AG09319 (cell line): ENCODE measurements around the gene GSE1.

Experiments used
- DNase-seq: peaks from one replicate; pipeline ENCODE4 v3.0.0-alpha.2; 2010; ENCODE audit warnings: low read depth; ENCODE audit errors: extremely low read depth
- TF ChIP-seq, protein P1 (sequence below): IDR thresholded peaks from 2 replicates; pipeline ENCODE4 v1.5.1; 2011; ENCODE audit warnings: low read depth, mild to moderate bottlenecking, inconsistent platforms, low read length, moderate library complexity

GSE1 gene

DNA sequence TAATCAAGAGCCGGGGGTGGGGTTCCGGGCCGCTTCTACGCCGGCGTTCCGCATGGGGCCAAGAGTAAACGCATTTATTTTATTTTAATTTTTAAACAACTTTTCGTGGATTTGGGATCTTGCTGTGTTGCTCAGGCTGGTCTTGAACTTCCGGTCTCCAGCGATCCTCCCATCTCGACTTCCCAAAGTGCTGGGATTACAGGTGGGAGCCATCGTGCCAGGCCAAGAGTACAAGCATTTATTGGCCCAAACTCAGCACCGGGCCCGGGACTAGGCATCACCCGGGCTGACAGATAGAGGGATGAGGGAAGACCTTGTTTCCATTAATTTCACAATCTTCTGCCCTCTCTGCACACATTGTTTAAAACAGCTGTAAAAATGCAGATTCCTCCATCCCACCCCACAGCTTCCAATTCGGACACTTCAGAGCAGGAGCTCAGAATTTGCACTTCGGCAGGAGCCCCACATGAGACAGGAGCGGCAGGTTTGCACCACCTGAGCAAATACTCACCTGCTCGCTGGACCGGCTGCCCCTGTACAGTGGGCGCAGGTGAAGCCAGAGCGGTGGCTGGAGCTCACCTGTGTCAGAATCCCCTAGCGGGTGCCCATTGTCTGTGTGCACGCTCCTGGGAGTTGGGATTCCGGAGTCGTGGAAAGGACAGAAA, 76.3 kb downstream of the GSE1 start:
- TF ChIP-seq, protein P1, sequence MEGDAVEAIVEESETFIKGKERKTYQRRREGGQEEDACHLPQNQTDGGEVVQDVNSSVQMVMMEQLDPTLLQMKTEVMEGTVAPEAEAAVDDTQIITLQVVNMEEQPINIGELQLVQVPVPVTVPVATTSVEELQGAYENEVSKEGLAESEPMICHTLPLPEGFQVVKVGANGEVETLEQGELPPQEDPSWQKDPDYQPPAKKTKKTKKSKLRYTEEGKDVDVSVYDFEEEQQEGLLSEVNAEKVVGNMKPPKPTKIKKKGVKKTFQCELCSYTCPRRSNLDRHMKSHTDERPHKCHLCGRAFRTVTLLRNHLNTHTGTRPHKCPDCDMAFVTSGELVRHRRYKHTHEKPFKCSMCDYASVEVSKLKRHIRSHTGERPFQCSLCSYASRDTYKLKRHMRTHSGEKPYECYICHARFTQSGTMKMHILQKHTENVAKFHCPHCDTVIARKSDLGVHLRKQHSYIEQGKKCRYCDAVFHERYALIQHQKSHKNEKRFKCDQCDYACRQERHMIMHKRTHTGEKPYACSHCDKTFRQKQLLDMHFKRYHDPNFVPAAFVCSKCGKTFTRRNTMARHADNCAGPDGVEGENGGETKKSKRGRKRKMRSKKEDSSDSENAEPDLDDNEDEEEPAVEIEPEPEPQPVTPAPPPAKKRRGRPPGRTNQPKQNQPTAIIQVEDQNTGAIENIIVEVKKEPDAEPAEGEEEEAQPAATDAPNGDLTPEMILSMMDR, result no peak
- DNase-seq, result no peak

DNA sequence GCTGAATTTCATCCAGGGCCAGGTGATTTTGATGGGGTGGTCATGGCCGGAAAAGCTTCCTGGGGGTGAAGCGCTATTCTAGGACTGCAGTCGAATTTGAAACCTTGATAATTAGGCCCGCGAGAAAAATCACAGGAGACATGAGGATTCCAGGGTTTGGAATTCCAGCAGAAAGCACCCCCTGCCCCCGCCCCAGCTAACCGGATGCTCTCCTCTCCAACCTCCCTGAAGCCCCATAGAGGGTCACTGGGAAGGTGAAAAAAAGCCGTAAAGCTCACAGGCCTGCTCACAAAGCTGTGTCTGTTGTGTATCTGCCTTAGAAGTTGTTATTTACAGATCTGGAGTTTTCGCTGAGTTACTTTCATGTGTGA, 76.8 kb downstream of the GSE1 start:
- TF ChIP-seq, protein P1, result no peak
- DNase-seq, result no peak

DNA sequence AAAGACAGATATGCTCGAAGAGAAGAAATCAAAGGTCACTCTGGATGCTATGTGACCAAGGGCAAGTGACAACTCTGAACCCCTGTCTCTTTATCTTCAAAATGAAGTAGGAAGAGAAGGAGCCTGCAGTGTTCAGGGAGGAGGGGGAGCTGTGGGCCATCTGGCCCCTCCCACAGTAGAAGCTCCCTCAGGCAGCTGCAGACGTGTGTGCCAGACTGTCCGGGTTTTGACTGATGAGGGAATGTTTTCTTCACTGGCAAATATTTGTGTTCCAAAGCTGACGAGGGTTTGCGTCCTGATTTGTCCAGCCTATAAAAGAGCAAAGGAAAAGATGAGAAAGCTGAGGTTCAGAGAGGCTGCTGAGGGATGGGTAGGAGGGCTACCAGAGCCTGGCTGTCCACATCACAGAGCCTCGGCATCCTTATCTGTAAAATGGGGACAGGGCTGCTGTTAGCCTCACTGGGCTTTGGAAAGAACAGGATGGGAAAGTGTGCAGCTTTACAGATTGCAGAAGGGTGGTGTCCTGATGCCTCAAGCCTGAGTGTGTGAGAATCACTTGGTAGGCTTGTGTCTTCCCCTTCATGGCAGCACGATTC, 77.4 kb downstream of the GSE1 start:
- DNase-seq, result no peak
- TF ChIP-seq, protein P1, result no peak

DNA sequence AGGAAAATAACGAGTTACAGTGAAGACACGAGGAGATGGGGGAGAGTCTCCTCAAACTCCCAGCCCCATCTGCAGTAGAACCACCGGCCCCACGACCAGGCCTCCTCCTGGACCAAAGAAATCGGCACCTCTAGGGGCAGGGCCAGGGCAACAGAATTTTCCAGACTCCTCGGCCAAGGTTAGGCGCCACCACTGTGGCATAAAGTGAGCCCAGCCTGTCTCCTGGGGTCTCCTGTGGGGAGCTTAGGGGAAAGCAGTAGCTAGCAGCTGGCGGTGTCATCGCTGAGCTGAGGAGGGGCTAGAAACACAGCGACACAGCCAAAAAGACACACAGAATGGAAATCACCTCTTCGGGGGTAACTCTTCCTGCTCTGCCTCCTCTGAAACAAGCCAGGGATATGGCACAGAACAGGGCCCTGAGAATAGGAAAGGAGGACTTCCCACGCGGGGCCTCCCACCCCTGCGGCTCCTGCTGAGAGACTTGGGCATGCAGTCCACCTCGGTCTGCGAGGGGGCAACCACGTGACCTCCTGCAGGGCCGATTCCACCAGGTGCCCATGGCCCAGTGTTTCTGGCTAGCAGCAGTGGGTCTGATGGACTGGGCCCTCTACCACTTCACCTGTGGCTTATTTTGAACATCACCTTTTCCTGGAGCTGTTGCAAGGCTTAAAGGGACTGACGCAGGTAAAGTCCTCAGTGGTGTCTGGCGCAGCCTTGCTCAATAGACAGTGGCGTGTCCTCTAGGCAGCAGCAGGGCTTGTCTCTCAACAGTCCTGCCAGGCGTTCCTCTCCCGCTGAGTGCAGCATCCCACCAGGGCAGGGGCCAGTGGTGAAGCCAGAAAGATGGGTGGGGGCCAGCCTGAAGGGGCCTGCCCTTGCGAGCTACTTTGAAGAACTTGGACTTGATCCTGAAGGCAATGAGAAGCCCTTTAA, 82.3 kb downstream of the GSE1 start:
- no peak for DNase-seq
- TF ChIP-seq, protein P1, result no peak

DNA sequence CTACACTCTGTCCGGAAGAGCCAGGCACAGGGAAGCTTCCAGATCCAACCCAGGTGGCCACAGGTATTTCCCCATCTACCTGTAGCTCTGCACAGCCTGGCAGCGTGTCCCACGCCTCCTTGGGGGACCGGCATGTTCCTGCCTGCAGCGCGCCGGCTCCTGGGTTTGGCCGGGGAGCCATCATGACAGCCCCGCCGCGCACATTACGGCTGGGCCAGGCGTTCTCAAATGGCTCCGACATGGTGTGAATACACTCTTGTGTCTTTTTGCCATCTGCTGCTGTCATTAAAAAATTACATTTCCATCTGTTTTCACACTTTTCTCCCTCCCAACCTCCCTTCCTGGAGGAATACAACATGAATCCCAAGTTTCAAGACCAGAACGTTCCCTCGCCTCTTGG, 83.7 kb downstream of the GSE1 start:
- no peak for DNase-seq
- TF ChIP-seq, protein P1, result no peak

DNA sequence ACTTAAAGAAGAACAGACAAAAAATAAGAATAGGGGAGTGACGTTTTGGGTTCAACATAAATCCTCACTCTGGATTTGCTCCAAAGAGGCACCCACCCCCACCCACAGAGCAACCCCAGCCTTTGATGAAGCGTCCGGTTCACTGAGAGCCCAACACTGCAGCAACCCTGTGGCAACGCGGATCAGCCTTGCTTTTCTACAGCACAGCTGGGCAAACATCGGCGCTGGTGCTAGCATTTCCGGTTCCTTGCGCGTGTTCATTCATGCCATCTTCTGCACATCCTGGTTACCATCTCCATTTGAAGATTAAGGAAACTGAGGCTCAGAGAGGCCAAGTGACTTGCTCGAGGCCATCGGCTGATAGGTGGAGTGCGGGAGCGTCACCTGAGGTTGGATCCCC, 84.3 kb downstream of the GSE1 start:
- TF ChIP-seq, protein P1, result no peak
- DNase-seq, result no peak

DNA sequence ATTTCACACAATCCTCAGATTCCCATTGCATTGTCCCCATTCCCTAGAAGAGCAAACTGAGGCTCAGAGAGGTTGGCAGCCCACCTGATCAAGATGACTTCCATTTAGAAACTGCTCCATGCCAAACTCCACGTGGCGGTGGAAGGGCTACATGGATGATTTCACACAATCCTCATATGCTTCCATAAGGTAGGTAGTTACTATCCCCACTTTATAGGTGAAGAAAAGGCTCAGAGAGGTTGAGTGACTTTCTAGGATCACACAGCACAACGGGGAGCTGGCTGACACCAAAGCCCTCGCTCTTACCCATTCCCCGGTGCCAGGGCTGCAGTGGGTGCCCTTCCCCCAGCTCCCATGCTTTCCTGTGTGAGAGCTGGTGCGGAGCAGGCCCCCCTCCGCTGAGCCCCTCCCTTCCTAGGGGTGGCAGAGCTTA, 85.4 kb downstream of the GSE1 start:
- DNase-seq, result no peak
- TF ChIP-seq, protein P1, result no peak
